Activated T-cell treated with anti-CD3 and anti-CD28 coated beads, Interleukin-2, amount 50 U/mL, for 24 hours (primary cell): ENCODE data around the gene ITGAE.

Experiments
- DNase-seq: peaks from one replicate; pipeline ENCODE4 v3.0.0-alpha.2; 2020
- H3K27ac Mint-ChIP-seq: 2 replicates; pipeline ENCODE4 v1.8.0; 2020; ENCODE audit warnings: mild to moderate bottlenecking, mixed read lengths
- H3K27me3 Mint-ChIP-seq: 2 replicates; pipeline ENCODE4 v1.8.0; 2020; ENCODE audit warnings: mixed read lengths
- H3K36me3 Mint-ChIP-seq: 2 replicates; pipeline ENCODE4 v1.8.0; 2020; ENCODE audit warnings: low read depth, mixed read lengths
- H3K4me1 Mint-ChIP-seq: 2 replicates; pipeline ENCODE4 v1.8.0; 2020; ENCODE audit warnings: low read depth, mixed read lengths
- H3K4me3 Mint-ChIP-seq: 2 replicates; pipeline ENCODE4 v1.8.0; 2020; ENCODE audit warnings: mild to moderate bottlenecking, moderate library complexity, mixed read lengths
- H3K9me3 Mint-ChIP-seq: 2 replicates; pipeline ENCODE4 v1.8.0; 2020; ENCODE audit warnings: mixed read lengths

ITGAE gene

GRCh38 chr17:3763777-3764170, 37.2 kb downstream of the ITGAE start:
- DNase-seq, result no peak
- Mint-ChIP-seq H3K36me3 (peaks cover 8% of the 10 kb centered on the region), H3K4me3 (peak overlapping the region; percentile 31), H3K4me1 (peaks cover 58% of the 10 kb centered on the region), H3K9me3 (peaks cover 7% of the 10 kb centered on the region), H3K27ac (peak overlapping the region; percentile 89), H3K27me3 (no peaks in the 10 kb centered on the region)

- no peaks in the 10 kb centered on the region for H3K27me3 Mint-ChIP-seq
- H3K4me1 Mint-ChIP-seq, result peaks cover 52% of the 10 kb centered on the region
- no peak for DNase-seq
- H3K36me3 Mint-ChIP-seq, result peaks cover 8% of the 10 kb centered on the region
- peak overlapping the region; percentile 31 for H3K4me3 Mint-ChIP-seq
- peak overlapping the region; percentile 89 for H3K27ac Mint-ChIP-seq
- H3K9me3 Mint-ChIP-seq, result peaks cover 7% of the 10 kb centered on the region
Observed at GRCh38 chr17:3762922-3763776, 37.8 kb downstream of the ITGAE start.

GRCh38 chr17:3761918-3762380, 39.0 kb downstream of the ITGAE start:
- Mint-ChIP-seq H3K4me1 (peaks cover 44% of the 10 kb centered on the region), H3K36me3 (peaks cover 8% of the 10 kb centered on the region), H3K4me3 (no peak overlapping the region), H3K27me3 (no peaks in the 10 kb centered on the region), H3K9me3 (peaks cover 7% of the 10 kb centered on the region), H3K27ac (peak overlapping the region; percentile 50)
- no peak for DNase-seq

GRCh38 chr17:3761036-3761917, 39.7 kb downstream of the ITGAE start:
- Mint-ChIP-seq H3K27me3 (no peaks in the 10 kb centered on the region), H3K9me3 (peaks cover 7% of the 10 kb centered on the region), H3K36me3 (peaks cover 8% of the 10 kb centered on the region), H3K27ac (peak overlapping the region; percentile 22), H3K4me1 (peaks cover 39% of the 10 kb centered on the region), H3K4me3 (no peak overlapping the region)
- no peak for DNase-seq

- peaks cover 8% of the 10 kb centered on the region for H3K36me3 Mint-ChIP-seq
- H3K4me1 Mint-ChIP-seq, result peaks cover 25% of the 10 kb centered on the region
- H3K27ac Mint-ChIP-seq, result no peak overlapping the region
- DNase-seq, result no peak
- H3K27me3 Mint-ChIP-seq, result no peaks in the 10 kb centered on the region
- H3K9me3 Mint-ChIP-seq, result peaks cover 7% of the 10 kb centered on the region
- no peak overlapping the region for H3K4me3 Mint-ChIP-seq
Observed at GRCh38 chr17:3759597-3760216, 41.3 kb downstream of the ITGAE start.

GRCh38 chr17:3755335-3756030, 45.5 kb downstream of the ITGAE start:
- Mint-ChIP-seq H3K27ac (no peak overlapping the region), H3K36me3 (peaks cover 6% of the 10 kb centered on the region), H3K4me3 (no peak overlapping the region), H3K4me1 (peaks cover 18% of the 10 kb centered on the region), H3K27me3 (no peaks in the 10 kb centered on the region), H3K9me3 (peaks cover 7% of the 10 kb centered on the region)
- DNase-seq, result no peak

- Mint-ChIP-seq H3K27ac (no peak overlapping the region), H3K36me3 (peaks cover 1% of the 10 kb centered on the region), H3K4me1 (peaks cover 23% of the 10 kb centered on the region), H3K4me3 (no peak overlapping the region), H3K9me3 (peaks cover 2% of the 10 kb centered on the region), H3K27me3 (no peaks in the 10 kb centered on the region)
- DNase-seq, result peak; percentile 78
Observed at GRCh38 chr17:3754458-3755334, 46.3 kb downstream of the ITGAE start.

- Mint-ChIP-seq H3K4me3 (no peak overlapping the region), H3K27ac (no peak overlapping the region), H3K4me1 (peaks cover 26% of the 10 kb centered on the region), H3K27me3 (no peaks in the 10 kb centered on the region), H3K36me3 (no peaks in the 10 kb centered on the region), H3K9me3 (no peaks in the 10 kb centered on the region)
- DNase-seq, result no peak
Observed at GRCh38 chr17:3754066-3754457, 46.9 kb downstream of the ITGAE start.

- Mint-ChIP-seq H3K4me3 (no peak overlapping the region), H3K27ac (no peak overlapping the region), H3K4me1 (peaks cover 30% of the 10 kb centered on the region)
Observed at GRCh38 chr17:3753624-3754023, 47.4 kb downstream of the ITGAE start.

GRCh38 chr17:3751836-3752235, 49.2 kb downstream of the ITGAE start:
- Mint-ChIP-seq H3K36me3 (no peaks in the 10 kb centered on the region), H3K27ac (no peak overlapping the region), H3K27me3 (no peaks in the 10 kb centered on the region), H3K4me3 (no peak overlapping the region), H3K9me3 (no peaks in the 10 kb centered on the region), H3K4me1 (peaks cover 31% of the 10 kb centered on the region)
- DNase-seq, result no peak

More at GRCh38 chr17:3753624-3754023, 47.4 kb downstream of the ITGAE start:
- Mint-ChIP-seq H3K36me3 (no peaks in the 10 kb centered on the region), H3K27me3 (no peaks in the 10 kb centered on the region), H3K9me3 (no peaks in the 10 kb centered on the region)
- DNase-seq, result no peak

GRCh38 chr17:3750926-3751325, 50.1 kb downstream of the ITGAE start:
- Mint-ChIP-seq H3K27ac (peak overlapping the region; percentile 51), H3K4me1 (peaks cover 31% of the 10 kb centered on the region), H3K9me3 (no peaks in the 10 kb centered on the region), H3K36me3 (no peaks in the 10 kb centered on the region), H3K4me3 (peak overlapping the region; percentile 1), H3K27me3 (no peaks in the 10 kb centered on the region)
- DNase-seq, result peak; percentile 62

- H3K27ac Mint-ChIP-seq, result peak overlapping the region; percentile 51
- H3K36me3 Mint-ChIP-seq, result no peaks in the 10 kb centered on the region
- H3K4me3 Mint-ChIP-seq, result no peak overlapping the region
- H3K27me3 Mint-ChIP-seq, result no peaks in the 10 kb centered on the region
- DNase-seq, result no peak
- no peaks in the 10 kb centered on the region for H3K9me3 Mint-ChIP-seq
- peaks cover 30% of the 10 kb centered on the region for H3K4me1 Mint-ChIP-seq
Observed at GRCh38 chr17:3750296-3750695, 50.7 kb downstream of the ITGAE start.

- no peak for DNase-seq
- Mint-ChIP-seq H3K4me3 (no peak overlapping the region), H3K36me3 (no peaks in the 10 kb centered on the region), H3K27me3 (no peaks in the 10 kb centered on the region), H3K4me1 (peaks cover 32% of the 10 kb centered on the region), H3K27ac (no peak overlapping the region), H3K9me3 (no peaks in the 10 kb centered on the region)
Observed at GRCh38 chr17:3748576-3748975, 52.4 kb downstream of the ITGAE start.
